ENCODE measurements around the gene ZAR1. TPM values are rescaled to one million over a fixed set of nuclear protein-coding genes. Genes with fewer than 3 reads are reported as not detected.

Gene ZAR1
- total and polyA plus RNA-seq, 2 donors (not counting 1 experiment from before 2014, with no cell fraction given), result not detected

- no peak for ATAC-seq (ENCODE audit: low read depth)
- TF ChIP-seq CTCF (IDR thresholded peaks at IDR 0.05), result no peak
- TF ChIP-seq EZH2 (IDR thresholded peaks at IDR 0.05; ENCODE audit: borderline replicate concordance, insufficient read depth, low read depth, low read length, poor library complexity, severe bottlenecking), result no peak
Observed at GRCh38 chr4:48467891-48468290, 22.2 kb upstream of the ZAR1 start.

GRCh38 chr4:48470137-48470536 lies 19.9 kb upstream of the ZAR1 start:
- DNase-seq (no peak), ATAC-seq (ENCODE audit: low read depth) (no peak)
- H3K4me3 ChIP-seq (ENCODE audit: control extremely low read depth in 1 of 5, extremely low read depth in 1 of 5, insufficient read depth in 1 of 5, low read depth in 2 of 5, low read length in 4 of 5), result no peak overlapping the region
- no peak overlapping the region for H3K9ac ChIP-seq (ENCODE audit: low read length)
- H3K79me2 ChIP-seq (ENCODE audit: control insufficient read depth, insufficient read depth, low read length), result no peaks in the 10 kb centered on the region
- H3K27me3 ChIP-seq (replicated peaks in 1 of 4; ENCODE audit: control extremely low read depth in 1 of 4, control insufficient read depth in 3 of 4, insufficient read depth in 4 of 4, low read length in 3 of 4), result no peaks in the 10 kb centered on the region
- H3K9me3 ChIP-seq (ENCODE audit: control extremely low read depth in 1 of 3, control insufficient read depth in 2 of 3, insufficient read depth in 1 of 3, low read length in 2 of 3), result no peaks in the 10 kb centered on the region
- no CpG with 5 or more reads among the region's 1 CpG for WGBS (ENCODE audit: insufficient coverage)
- no peak for TF ChIP-seq CTCF (IDR thresholded peaks at IDR 0.05)
- Mint-ChIP-seq H3K27ac (no peak overlapping the region), H3K4me1 (no peaks in the 10 kb centered on the region), H3K27me3 (peaks cover 3% of the 10 kb centered on the region), H3K9me3 (ENCODE audit: insufficient read depth) (no peaks in the 10 kb centered on the region), H3K4me3 (no peak overlapping the region)
- H3K27ac ChIP-seq (ENCODE audit: low read length in 2 of 2), result no peak overlapping the region
- no peak overlapping the region for H2AFZ ChIP-seq (ENCODE audit: insufficient read depth, low read depth, low read length, poor library complexity, severe bottlenecking)
- peaks cover 0 to 3% of the 10 kb centered on the region in 2 donors for H3K4me1 ChIP-seq (ENCODE audit: control insufficient read depth in 2 of 2, insufficient read depth in 2 of 2, low read length in 2 of 2)
- H3K4me2 ChIP-seq (replicated peaks; ENCODE audit: low read depth, low read length, poor library complexity, severe bottlenecking), result no peak overlapping the region
- ChIA-PET POLR2A (no interaction called here), CTCF (no interaction called here)
- intact Hi-C loops (cut with micrococcal nuclease), result no loop called here
- no peaks in the 10 kb centered on the region for H4K20me1 ChIP-seq (ENCODE audit: control insufficient read depth, insufficient read depth, low read length, poor library complexity, severe bottlenecking)
- H3K36me3 ChIP-seq (replicated peaks in 1 of 2; ENCODE audit: control extremely low read depth in 1 of 2, control insufficient read depth in 1 of 2, extremely low read depth in 1 of 2, insufficient read depth in 2 of 2, low read length in 1 of 2), result no peaks in the 10 kb centered on the region

More at GRCh38 chr4:48467891-48468290, 22.2 kb upstream of the ZAR1 start:
- Histone ChIP-seq H3K4me2 (replicated peaks; ENCODE audit: low read depth, low read length, poor library complexity, severe bottlenecking) (no peak overlapping the region), H2AFZ (ENCODE audit: insufficient read depth, low read depth, low read length, poor library complexity, severe bottlenecking) (no peak overlapping the region), H3K4me3 (ENCODE audit: control extremely low read depth in 1 of 5, extremely low read depth in 1 of 5, insufficient read depth in 1 of 5, low read depth in 2 of 5, low read length in 4 of 5) (no peak overlapping the region), H3K36me3 (replicated peaks in 1 of 2; ENCODE audit: control extremely low read depth in 1 of 2, control insufficient read depth in 1 of 2, extremely low read depth in 1 of 2, insufficient read depth in 2 of 2, low read length in 1 of 2) (no peaks in the 10 kb centered on the region), H4K20me1 (ENCODE audit: control insufficient read depth, insufficient read depth, low read length, poor library complexity, severe bottlenecking) (no peaks in the 10 kb centered on the region), H3K79me2 (ENCODE audit: control insufficient read depth, insufficient read depth, low read length) (no peaks in the 10 kb centered on the region), H3K9me3 (ENCODE audit: control extremely low read depth in 1 of 3, control insufficient read depth in 2 of 3, insufficient read depth in 1 of 3, low read length in 2 of 3) (no peaks in the 10 kb centered on the region), H3K9ac (ENCODE audit: low read length) (no peak overlapping the region), H3K27me3 (replicated peaks in 1 of 4; ENCODE audit: control extremely low read depth in 1 of 4, control insufficient read depth in 3 of 4, insufficient read depth in 4 of 4, low read length in 3 of 4) (peaks cover 0 to 3% (median 0%) of the 10 kb centered on the region in 4 experiments), H3K27ac (ENCODE audit: low read length in 2 of 2) (no peak overlapping the region), H3K4me1 (ENCODE audit: control insufficient read depth in 2 of 2, insufficient read depth in 2 of 2, low read length in 2 of 2) (peaks cover 0 to 3% of the 10 kb centered on the region in 2 donors)
- intact Hi-C loops (cut with micrococcal nuclease), result no loop called here
- H3K27me3 Mint-ChIP-seq, result no peaks in the 10 kb centered on the region
- peaks cover 8% of the 10 kb centered on the region for H3K9me3 Mint-ChIP-seq (ENCODE audit: insufficient read depth)
- 78% methylated on average over 1 of the region's 5 CpGs for WGBS (ENCODE audit: insufficient coverage)
- no peak overlapping the region for H3K4me3 Mint-ChIP-seq
- no peak for DNase-seq
- ChIA-PET CTCF (no interaction called here), POLR2A (no interaction called here)
- H3K27ac Mint-ChIP-seq, result no peak overlapping the region
- no peaks in the 10 kb centered on the region for H3K4me1 Mint-ChIP-seq

All from B cell (primary cell).